GM12878 (cell line): ENCODE measurements around the gene WSCD2. TPM values are rescaled to one million over a fixed set of nuclear protein-coding genes. Genes with fewer than 3 reads are reported as not detected.

Experiments
- ATAC-seq: fragments of 200-7000 bp; cut with Tn5 transposase; 3 replicates; pipeline ENCODE4 v1.9.1; 2020; ENCODE audit warnings: mild to moderate bottlenecking, moderate library complexity
- BruUV-seq: library from RNA; stranded (reverse); fragments of 400-500 nt; replicated peaks from 2 replicates; lab custom pipeline; 2021; lab: Mats Ljungman, UMichigan
- CTCF ChIA-PET: fragments of 300-600 bp; sonication (Branson Sonifier 250); formaldehyde crosslinking; extraction: SDS; loops from one replicate; lab custom pipeline; 2021; ENCODE audit warnings: inconsistent platforms; lab: Yijun Ruan, JAX
- POLR2A ChIA-PET: fragments of 350-600 bp; formaldehyde crosslinking; extraction: SDS; loops from one replicate; lab custom pipeline; 2021; ENCODE audit warnings: inconsistent platforms; lab: Charles Lee
- RAD21 ChIA-PET: fragments of 300-600 bp; sonication (Branson Sonifier 250); formaldehyde crosslinking; loops from one replicate; lab custom pipeline; 2023; ENCODE audit warnings: antibody characterized with exemption; ENCODE audit not compliant: unreplicated experiment; lab: Charles Lee
- SMC1A ChIA-PET: fragments of 300-600 bp; sonication (Branson Sonifier 250); formaldehyde crosslinking; loops from one replicate; lab custom pipeline; 2023; ENCODE audit not compliant: unreplicated experiment, uncharacterized antibody; lab: Charles Lee
- DNase-seq: peaks from one replicate; pipeline ENCODE4 v3.0.0-alpha.2; 2011; ENCODE audit warnings: low read depth, low spot score
- FAIRE-seq: peaks from 3 replicates; lab custom pipeline; 2011; peaks lifted over from hg19 to GRCh38; lab: Jason Lieb, UNC
- H2AFZ ChIP-seq: 2 replicates; pipeline ENCODE4 v1.6.0; 2011; ENCODE audit warnings: low read depth, low read length, control low read depth; ENCODE audit not compliant: control insufficient read depth
- H3K27ac ChIP-seq: 2 replicates; pipeline ENCODE4 v1.5.1; 2011; ENCODE audit warnings: control low read depth; ENCODE audit not compliant: control insufficient read depth, insufficient read depth
- H3K27me3 ChIP-seq, 2 experiments: replicated peaks in 1 of 2; 2 replicates each; pipeline versions ENCODE4 v1.6.0 to v1.6.1; 2011; ENCODE audit warnings: low read length in 1 of 2; ENCODE audit not compliant: control insufficient read depth in 2 of 2, insufficient read depth in 2 of 2
- H3K36me3 ChIP-seq, 2 experiments: 2 replicates each; pipeline ENCODE4 v1.5.1; 2011; ENCODE audit warnings: low read length in 1 of 2; ENCODE audit not compliant: control insufficient read depth in 2 of 2, insufficient read depth in 2 of 2
- H3K4me1 ChIP-seq: 2 replicates; pipeline ENCODE4 v1.6.1; 2011; ENCODE audit warnings: mild to moderate bottlenecking, low read length, moderate library complexity, mixed read lengths; ENCODE audit not compliant: control insufficient read depth, insufficient read depth
- H3K4me2 ChIP-seq: 2 replicates; pipeline ENCODE4 v1.6.0; 2011; ENCODE audit warnings: control low read depth; ENCODE audit not compliant: control insufficient read depth, insufficient read depth
- H3K4me3 ChIP-seq: fragments of 200-600 bp; sonication (generic); 2 replicates; pipeline ENCODE4 v1.5.1; 2016
- H3K79me2 ChIP-seq: 2 replicates; pipeline ENCODE4 v1.6.0; 2011; ENCODE audit warnings: low read length; ENCODE audit not compliant: control insufficient read depth, insufficient read depth
- H3K9ac ChIP-seq: 2 replicates; pipeline ENCODE4 v1.8.0; 2011; ENCODE audit warnings: low read length, control low read depth, mixed read lengths; ENCODE audit not compliant: control insufficient read depth, insufficient read depth
- H3K9me3 ChIP-seq: replicated peaks from 3 replicates; pipeline ENCODE4 v1.5.1; 2011; ENCODE audit warnings: mild to moderate bottlenecking, low read length; ENCODE audit not compliant: control insufficient read depth, insufficient read depth
- H4K20me1 ChIP-seq: 2 replicates; pipeline ENCODE4 v1.6.0; 2011; ENCODE audit not compliant: control insufficient read depth, insufficient read depth
- CHD2 ChIP-seq: IDR thresholded peaks from 2 replicates; pipeline ENCODE4 v1.6.1; 2011; ENCODE audit warnings: low read depth, low read length, improper control_type of control experiment, borderline replicate concordance
- HDAC2 ChIP-seq: fragments of 200-600 bp; sonication (generic); IDR thresholded peaks from 2 replicates; pipeline ENCODE4 v1.6.1; 2017
- MEF2B ChIP-seq: fragments of 450-650 bp; IDR thresholded peaks from 2 replicates; pipeline ENCODE4 v1.6.1; 2018; ENCODE audit warnings: mild to moderate bottlenecking, moderate library complexity; ENCODE audit not compliant: partially characterized antibody, poor library complexity, severe bottlenecking
- MXI1 ChIP-seq: fragments of 150-350 bp; IDR thresholded peaks from 2 replicates; pipeline ENCODE4 v1.6.1; 2011; ENCODE audit warnings: low read depth, mild to moderate bottlenecking, inconsistent platforms, low read length, improper control_type of control experiment
- NBN ChIP-seq: fragments of 450-650 bp; IDR thresholded peaks from 2 replicates; pipeline ENCODE4 v1.6.1; 2016
- NFYA ChIP-seq: IDR thresholded peaks from 2 replicates; pipeline ENCODE4 v1.6.1; 2011; ENCODE audit warnings: low read depth, mild to moderate bottlenecking, low read length, improper control_type of control experiment, borderline replicate concordance
- NFYB ChIP-seq: IDR thresholded peaks from 2 replicates; pipeline ENCODE4 v1.6.1; 2011; ENCODE audit warnings: low read depth, mild to moderate bottlenecking, low read length, improper control_type of control experiment, moderate library complexity; ENCODE audit not compliant: insufficient read depth
- NR2F1 ChIP-seq: fragments of 450-650 bp; conservative IDR thresholded peaks from 2 replicates; pipeline ENCODE4 v1.6.1; 2017; ENCODE audit warnings: mild to moderate bottlenecking
- SPI1 ChIP-seq: IDR thresholded peaks from 2 replicates; pipeline ENCODE4 v1.6.1; 2011; ENCODE audit warnings: low read depth, mild to moderate bottlenecking, low read length, moderate library complexity, borderline replicate concordance; ENCODE audit not compliant: insufficient read depth
- WGBS: methylation state at CpG from one replicate; pipeline ENCODE4 v1.1.6; 2016; ENCODE audit warnings: low lambda C conversion rate; ENCODE audit not compliant: insufficient replicate concordance, insufficient coverage; ENCODE audit errors: missing lambda C conversion rate; 5-methylcytosine and 5-hydroxymethylcytosine counted together
- in situ Hi-C: fragments of 300-500 bp; cut with MboI; formaldehyde crosslinking; loops from 9 replicates; pipeline ENCODE4 v1.14.3; 2018; ENCODE audit warnings: mixed read lengths
- intact Hi-C: fragments of 100-400 bp; cut with micrococcal nuclease; formaldehyde crosslinking; loops from one replicate; pipeline ENCODE4 v1.14.2; 2022; ENCODE audit not compliant: unreplicated experiment
- polyA plus RNA-seq, 11 experiments: library from polyadenylated mRNA; depleted of rRNA in 4 of 11; unstranded in 6 of 11; stranded (reverse) in 5 of 11; fragments of >200 nt; fragmentation: Nextera tagmentation in 4 of 11; fragmentation: Illumina TruSeq in 1 of 11; extraction: Ambion mirVana in 4 of 11; extraction: Trizol in 1 of 11; gene quantifications; 1 replicate in 1 of 11; 2 replicates in 10 of 11; pipeline versions ENCODE4 v1.2.1 to v1.2.3, GENCODE V29; 2011 to 2016; ENCODE audit warnings: inconsistent platforms in 2 of 11, missing spikeins in 2 of 11, low read depth in 1 of 11
- total RNA-seq, 4 experiments: library from RNA; depleted of rRNA in 3 of 4; stranded (reverse); fragments of >200 nt in 3 of 4; fragmentation: Illumina TruSeq in 1 of 4; extraction: Trizol in 1 of 4; gene quantifications; 2 replicates each; pipeline versions ENCODE4 v1.2.1 to v1.2.3, GENCODE V29; 2013 to 2021
- TF ChIP-seq, protein P1 (sequence below): fragments of 450-650 bp; IDR thresholded peaks from 2 replicates; pipeline ENCODE4 v1.6.1; 2016; ENCODE audit warnings: mild to moderate bottlenecking, moderate library complexity, borderline replicate concordance

The WSCD2 gene
- total and polyA plus RNA-seq, 10 of the 15 experiments (the other 5 are each of a cell fraction or from before 2014, with no cell fraction given) = 0.41 TPM; not detected in 9

DNA sequence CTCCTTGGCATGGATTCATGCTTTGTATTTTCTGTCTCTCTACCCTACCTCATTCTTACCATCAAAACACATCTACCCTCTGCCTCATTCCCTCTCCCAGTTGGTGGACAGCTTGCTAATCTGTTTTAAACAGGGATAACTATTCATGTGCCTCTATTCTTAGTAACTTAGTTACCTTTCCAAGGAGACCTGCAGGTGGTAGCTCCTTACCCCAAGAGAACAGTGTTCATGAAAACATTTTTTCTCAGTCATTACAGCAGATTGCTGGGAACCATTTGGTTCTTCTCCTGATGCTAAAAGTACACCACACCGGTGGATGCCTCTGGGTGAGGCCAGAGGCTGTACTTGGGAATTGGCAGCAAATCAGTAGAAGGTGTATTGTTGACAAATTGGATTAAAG is 137.0 kb downstream of the WSCD2 start:
- Histone ChIP-seq H3K27me3 (no peaks in the 10 kb centered on the region), H3K4me2 (no peak overlapping the region), H3K79me2 (no peaks in the 10 kb centered on the region), H3K9ac (no peak overlapping the region), H3K36me3 (no peaks in the 10 kb centered on the region)
- intact Hi-C loops (no loop called here), in situ Hi-C loops (no loop called here)
- 5% methylated on average over 1 of the region's 1 CpG for WGBS
- ATAC-seq = no peak
- CTCF ChIA-PET = no interaction called here
- TF ChIP-seq NBN (no peak), HDAC2 (no peak), MXI1 (no peak), NFYB (no peak), NR2F1 (no peak), MEF2B (no peak), NFYA (no peak), SPI1 (no peak), CHD2 (no peak)
- TF ChIP-seq, protein P1, sequence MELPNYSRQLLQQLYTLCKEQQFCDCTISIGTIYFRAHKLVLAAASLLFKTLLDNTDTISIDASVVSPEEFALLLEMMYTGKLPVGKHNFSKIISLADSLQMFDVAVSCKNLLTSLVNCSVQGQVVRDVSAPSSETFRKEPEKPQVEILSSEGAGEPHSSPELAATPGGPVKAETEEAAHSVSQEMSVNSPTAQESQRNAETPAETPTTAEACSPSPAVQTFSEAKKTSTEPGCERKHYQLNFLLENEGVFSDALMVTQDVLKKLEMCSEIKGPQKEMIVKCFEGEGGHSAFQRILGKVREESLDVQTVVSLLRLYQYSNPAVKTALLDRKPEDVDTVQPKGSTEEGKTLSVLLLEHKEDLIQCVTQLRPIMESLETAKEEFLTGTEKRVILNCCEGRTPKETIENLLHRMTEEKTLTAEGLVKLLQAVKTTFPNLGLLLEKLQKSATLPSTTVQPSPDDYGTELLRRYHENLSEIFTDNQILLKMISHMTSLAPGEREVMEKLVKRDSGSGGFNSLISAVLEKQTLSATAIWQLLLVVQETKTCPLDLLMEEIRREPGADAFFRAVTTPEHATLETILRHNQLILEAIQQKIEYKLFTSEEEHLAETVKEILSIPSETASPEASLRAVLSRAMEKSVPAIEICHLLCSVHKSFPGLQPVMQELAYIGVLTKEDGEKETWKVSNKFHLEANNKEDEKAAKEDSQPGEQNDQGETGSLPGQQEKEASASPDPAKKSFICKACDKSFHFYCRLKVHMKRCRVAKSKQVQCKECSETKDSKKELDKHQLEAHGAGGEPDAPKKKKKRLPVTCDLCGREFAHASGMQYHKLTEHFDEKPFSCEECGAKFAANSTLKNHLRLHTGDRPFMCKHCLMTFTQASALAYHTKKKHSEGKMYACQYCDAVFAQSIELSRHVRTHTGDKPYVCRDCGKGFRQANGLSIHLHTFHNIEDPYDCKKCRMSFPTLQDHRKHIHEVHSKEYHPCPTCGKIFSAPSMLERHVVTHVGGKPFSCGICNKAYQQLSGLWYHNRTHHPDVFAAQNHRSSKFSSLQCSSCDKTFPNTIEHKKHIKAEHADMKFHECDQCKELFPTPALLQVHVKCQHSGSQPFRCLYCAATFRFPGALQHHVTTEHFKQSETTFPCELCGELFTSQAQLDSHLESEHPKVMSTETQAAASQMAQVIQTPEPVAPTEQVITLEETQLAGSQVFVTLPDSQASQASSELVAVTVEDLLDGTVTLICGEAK = no peak
- TF ChIP-seq, all 136 proteins: peak for 0
- SMC1A ChIA-PET = interaction anchor here (0.8 kb wide), 2 partner anchors 9 to 12 kb away, joined by 3 to 4 read pairs; no protein-coding TSS in a partner anchor
- H3K4me3 ChIP-seq = no peak overlapping the region
- no peaks in the 10 kb centered on the region; the same call in 2 of the 3 replicates for H3K9me3 ChIP-seq
- RAD21 ChIA-PET = no interaction called here
- FAIRE-seq = no peak
- H2AFZ ChIP-seq = no peak overlapping the region
- peaks cover 5% of the 10 kb centered on the region; the same call in 1 of the 2 replicates for H3K4me1 ChIP-seq
- no peaks in the 10 kb centered on the region for H4K20me1 ChIP-seq
- no TSS peak for BruUV-seq
- H3K27ac ChIP-seq = no peak overlapping the region
- POLR2A ChIA-PET = no interaction called here
- no peak for DNase-seq
